ENCODE measurements around the gene SLC66A2. TPM values are rescaled to one million over a fixed set of nuclear protein-coding genes. Genes with fewer than 3 reads are reported as not detected.

Gene SLC66A2
- total RNA-seq, 2 experiments from 2014 or later: 44.5 to 44.8 TPM

GRCh38 chr18:79853303-79853992 lies 98.0 kb downstream of the SLC66A2 start:
- intact Hi-C loops (cut with DNase I, micrococcal nuclease): no loop called here
- Mint-ChIP-seq H3K9me3 (no peaks in the 10 kb centered on the region), H3K4me1 (ENCODE audit: low read depth) (peaks cover 7% of the 10 kb centered on the region), H3K27ac (no peak overlapping the region), H3K36me3 (ENCODE audit: low read depth) (no peaks in the 10 kb centered on the region), H3K27me3 (peaks cover 10% of the 10 kb centered on the region), H3K4me3 (no peak overlapping the region)
- ChIA-PET POLR2A (no interaction called here), CTCF (no interaction called here)
- H3K27me3 ChIP-seq (ENCODE audit: control insufficient read depth in 1 of 2, insufficient read depth in 2 of 2, low read length in 2 of 2): no peaks in the 10 kb centered on the region
- H3K4me1 ChIP-seq (ENCODE audit: insufficient read depth, low read length): peaks cover 5% of the 10 kb centered on the region
- DNase-seq (peak in 1 of 14 experiments; percentile 26), ATAC-seq (ENCODE audit: poor library complexity) (no peak)
- no peak overlapping the region for H3K27ac ChIP-seq (ENCODE audit: low read depth in 1 of 2, low read length in 2 of 2)
- H3K4me3 ChIP-seq (ENCODE audit: low read length): no peak overlapping the region
- H3K9me3 ChIP-seq (ENCODE audit: control insufficient read depth in 1 of 2, insufficient read depth in 1 of 2, low read length in 2 of 2): peaks cover 0 to 23% of the 10 kb centered on the region in 2 experiments
- TF ChIP-seq, protein P1, sequence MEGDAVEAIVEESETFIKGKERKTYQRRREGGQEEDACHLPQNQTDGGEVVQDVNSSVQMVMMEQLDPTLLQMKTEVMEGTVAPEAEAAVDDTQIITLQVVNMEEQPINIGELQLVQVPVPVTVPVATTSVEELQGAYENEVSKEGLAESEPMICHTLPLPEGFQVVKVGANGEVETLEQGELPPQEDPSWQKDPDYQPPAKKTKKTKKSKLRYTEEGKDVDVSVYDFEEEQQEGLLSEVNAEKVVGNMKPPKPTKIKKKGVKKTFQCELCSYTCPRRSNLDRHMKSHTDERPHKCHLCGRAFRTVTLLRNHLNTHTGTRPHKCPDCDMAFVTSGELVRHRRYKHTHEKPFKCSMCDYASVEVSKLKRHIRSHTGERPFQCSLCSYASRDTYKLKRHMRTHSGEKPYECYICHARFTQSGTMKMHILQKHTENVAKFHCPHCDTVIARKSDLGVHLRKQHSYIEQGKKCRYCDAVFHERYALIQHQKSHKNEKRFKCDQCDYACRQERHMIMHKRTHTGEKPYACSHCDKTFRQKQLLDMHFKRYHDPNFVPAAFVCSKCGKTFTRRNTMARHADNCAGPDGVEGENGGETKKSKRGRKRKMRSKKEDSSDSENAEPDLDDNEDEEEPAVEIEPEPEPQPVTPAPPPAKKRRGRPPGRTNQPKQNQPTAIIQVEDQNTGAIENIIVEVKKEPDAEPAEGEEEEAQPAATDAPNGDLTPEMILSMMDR (IDR thresholded peaks at IDR 0.05): no peak
- H3K36me3 ChIP-seq (ENCODE audit: insufficient read depth, low read length): no peaks in the 10 kb centered on the region

DNA sequence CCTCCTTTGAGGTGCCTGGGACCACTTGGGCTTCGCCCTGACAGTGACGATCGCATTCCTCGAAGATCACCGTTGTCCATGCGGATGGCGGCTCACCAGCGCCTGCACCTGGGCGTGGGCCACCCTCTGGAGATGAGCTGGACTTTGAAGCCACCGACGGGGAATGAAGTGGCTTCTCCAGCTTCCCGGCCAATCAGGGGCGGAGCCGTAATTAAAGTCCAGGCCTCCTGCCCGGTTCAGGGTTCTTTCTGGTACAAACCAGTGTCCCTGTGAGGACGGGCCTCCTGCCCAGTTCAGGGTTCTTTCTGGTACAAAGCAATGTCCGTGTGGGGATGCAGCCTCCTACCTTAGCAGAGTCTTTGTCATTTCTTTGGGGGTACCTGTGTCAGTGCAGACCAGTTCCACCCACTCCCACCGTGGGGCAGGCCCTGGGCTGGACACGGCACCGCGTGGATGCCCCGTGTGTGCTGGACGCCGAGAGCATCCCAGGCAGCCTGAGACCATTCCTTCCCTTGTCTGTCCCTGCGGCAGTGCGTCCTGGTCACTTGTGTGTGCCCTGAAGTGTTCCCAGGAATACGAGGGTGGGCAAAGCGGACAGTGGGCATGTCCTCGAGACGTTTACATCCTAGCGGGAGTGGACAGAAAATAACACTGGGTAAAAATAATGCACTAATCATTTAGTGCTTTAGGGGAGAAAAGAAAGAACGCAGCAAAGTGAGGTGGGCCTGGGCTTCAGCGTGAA lies 98.7 kb downstream of the SLC66A2 start:
- peaks cover 9% of the 10 kb centered on the region for H3K27me3 Mint-ChIP-seq
- intact Hi-C loops (cut with DNase I, micrococcal nuclease): no loop called here
- ChIA-PET POLR2A (no interaction called here), CTCF (no interaction called here)
- Histone ChIP-seq H3K9me3 (ENCODE audit: control insufficient read depth in 1 of 2, insufficient read depth in 1 of 2, low read length in 2 of 2) (peaks cover 0 to 26% of the 10 kb centered on the region in 2 experiments), H3K27ac (ENCODE audit: low read depth in 1 of 2, low read length in 2 of 2) (no peak overlapping the region), H3K4me3 (ENCODE audit: low read length) (no peak overlapping the region), H3K36me3 (ENCODE audit: insufficient read depth, low read length) (no peaks in the 10 kb centered on the region), H3K4me1 (ENCODE audit: insufficient read depth, low read length) (peaks cover 5% of the 10 kb centered on the region), H3K27me3 (ENCODE audit: control insufficient read depth in 1 of 2, insufficient read depth in 2 of 2, low read length in 2 of 2) (no peaks in the 10 kb centered on the region)
- H3K4me1 Mint-ChIP-seq (ENCODE audit: low read depth): peaks cover 7% of the 10 kb centered on the region
- TF ChIP-seq, protein P1 (IDR thresholded peaks at IDR 0.05): no peak
- no peaks in the 10 kb centered on the region for H3K9me3 Mint-ChIP-seq
- DNase-seq (peak in 1 of 14 experiments; percentile 21), ATAC-seq (ENCODE audit: poor library complexity) (no peak)
- H3K36me3 Mint-ChIP-seq (ENCODE audit: low read depth): no peaks in the 10 kb centered on the region
- no peak overlapping the region for H3K4me3 Mint-ChIP-seq
- no peak overlapping the region for H3K27ac Mint-ChIP-seq

Other genes starting within 250 kb of the SLC66A2 start
- not detected for gene KCNG2, start 153.7 kb downstream of the SLC66A2 start, total RNA-seq
- gene HSBP1L1, start 13.0 kb upstream of the SLC66A2 start, total RNA-seq: 10 to 100 TPM; 42.6 to 42.7 TPM
- gene TXNL4A, start 36.9 kb upstream of the SLC66A2 start, total RNA-seq: 10 to 100 TPM; 55.0 to 55.7 TPM
- 10 to 100 TPM; 11.2 to 12.3 TPM for gene RBFA, start 82.8 kb upstream of the SLC66A2 start, total RNA-seq
- gene ADNP2, start 157.6 kb upstream of the SLC66A2 start, total RNA-seq: 10 to 100 TPM; 61.0 to 61.5 TPM

Data from CD4-positive, alpha-beta T cell (primary cell).